ENCODE data around the gene SIX5. TPM values are rescaled to one million over a fixed set of nuclear protein-coding genes. Genes with fewer than 3 reads are reported as not detected.

Gene SIX5
- total and polyA plus RNA-seq, 9 of the 15 experiments (the other 6 are each of a cell fraction or from before 2014, with no cell fraction given): 1.4 to 17.2 (median 7.4) TPM; not detected in 2

DNA sequence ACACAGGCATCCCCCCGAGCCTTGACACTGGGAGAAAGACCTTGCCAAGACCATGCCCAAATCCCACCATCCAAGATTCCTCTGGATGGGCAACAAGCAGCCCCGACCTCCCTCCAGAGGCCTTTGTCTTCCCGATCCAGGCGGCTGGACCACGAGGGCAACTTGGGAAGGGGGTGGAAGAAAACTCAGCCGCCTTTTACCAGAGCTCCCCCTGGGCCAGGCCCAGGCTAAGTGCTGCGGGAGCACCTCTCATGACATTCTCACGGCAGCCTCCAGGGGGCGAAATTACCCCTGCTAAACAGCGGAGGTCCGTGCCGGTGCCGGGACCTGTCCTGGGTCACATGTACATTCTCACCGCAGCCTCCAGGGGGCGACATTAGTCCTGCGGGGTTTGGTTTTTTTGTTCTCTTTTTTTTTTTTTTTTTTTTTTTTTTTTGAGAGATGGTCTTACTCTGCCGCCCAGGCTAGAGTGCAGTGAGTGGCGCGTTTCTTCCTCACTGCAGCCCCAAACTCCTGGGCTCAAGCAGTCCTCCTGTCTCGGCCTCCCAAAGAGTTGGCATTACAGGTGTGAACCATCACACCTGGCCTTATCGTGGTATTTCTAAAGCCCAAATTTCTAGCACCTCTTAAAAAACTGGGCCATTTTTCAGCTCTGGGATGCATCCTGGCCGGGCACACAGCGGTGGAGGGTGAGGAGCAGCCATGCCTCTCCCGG, 48.1 kb upstream of the SIX5 start (continued):
- TF ChIP-seq, protein P1, sequence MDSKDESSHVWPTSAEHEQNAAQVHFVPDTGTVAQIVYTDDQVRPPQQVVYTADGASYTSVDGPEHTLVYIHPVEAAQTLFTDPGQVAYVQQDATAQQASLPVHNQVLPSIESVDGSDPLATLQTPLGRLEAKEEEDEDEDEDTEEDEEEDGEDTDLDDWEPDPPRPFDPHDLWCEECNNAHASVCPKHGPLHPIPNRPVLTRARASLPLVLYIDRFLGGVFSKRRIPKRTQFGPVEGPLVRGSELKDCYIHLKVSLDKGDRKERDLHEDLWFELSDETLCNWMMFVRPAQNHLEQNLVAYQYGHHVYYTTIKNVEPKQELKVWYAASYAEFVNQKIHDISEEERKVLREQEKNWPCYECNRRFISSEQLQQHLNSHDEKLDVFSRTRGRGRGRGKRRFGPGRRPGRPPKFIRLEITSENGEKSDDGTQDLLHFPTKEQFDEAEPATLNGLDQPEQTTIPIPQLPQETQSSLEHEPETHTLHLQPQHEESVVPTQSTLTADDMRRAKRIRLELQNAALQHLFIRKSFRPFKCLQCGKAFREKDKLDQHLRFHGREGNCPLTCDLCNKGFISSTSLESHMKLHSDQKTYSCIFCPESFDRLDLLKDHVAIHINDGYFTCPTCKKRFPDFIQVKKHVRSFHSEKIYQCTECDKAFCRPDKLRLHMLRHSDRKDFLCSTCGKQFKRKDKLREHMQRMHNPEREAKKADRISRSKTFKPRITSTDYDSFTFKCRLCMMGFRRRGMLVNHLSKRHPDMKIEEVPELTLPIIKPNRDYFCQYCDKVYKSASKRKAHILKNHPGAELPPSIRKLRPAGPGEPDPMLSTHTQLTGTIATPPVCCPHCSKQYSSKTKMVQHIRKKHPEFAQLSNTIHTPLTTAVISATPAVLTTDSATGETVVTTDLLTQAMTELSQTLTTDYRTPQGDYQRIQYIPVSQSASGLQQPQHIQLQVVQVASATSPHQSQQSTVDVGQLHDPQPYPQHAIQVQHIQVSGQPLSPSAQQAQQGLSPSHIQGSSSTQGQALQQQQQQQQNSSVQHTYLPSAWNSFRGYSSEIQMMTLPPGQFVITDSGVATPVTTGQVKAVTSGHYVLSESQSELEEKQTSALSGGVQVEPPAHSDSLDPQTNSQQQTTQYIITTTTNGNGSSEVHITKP (IDR thresholded peaks at IDR 0.05; ENCODE audit: partially characterized antibody): peak; percentile 87
- TF ChIP-seq HDAC6 (IDR thresholded peaks at IDR 0.05; ENCODE audit: low read depth, low read length) (no peak), RBM15 (IDR thresholded peaks at IDR 0.05; ENCODE audit: insufficient read depth, low read length) (no peak), RCOR1 (IDR thresholded peaks at IDR 0.05; ENCODE audit: borderline replicate concordance in 1 of 2, low read depth in 2 of 2, low read length in 2 of 2) (peak; percentile 20 to 87; a peak in 2 of 4 replicates), SIRT6 (IDR thresholded peaks at IDR 0.05; ENCODE audit: low read depth, low read length) (no peak), ATF7 (IDR thresholded peaks at IDR 0.05) (peak; percentile 65; the same call in 1 of the 2 replicates), CEBPG (CRISPR knock-in tag; IDR thresholded peaks at IDR 0.05) (no peak), CEBPG (tag; conservative IDR thresholded peaks at IDR 0.05 in 1 of 2, IDR thresholded peaks at IDR 0.05 in 1 of 2) (no peak), ESRRA (IDR thresholded peaks at IDR 0.05; ENCODE audit: borderline replicate concordance, low read depth) (peak; percentile 80; the same call in 1 of the 2 replicates), TAF9B (IDR thresholded peaks at IDR 0.05; ENCODE audit: partially characterized antibody) (no peak), CXXC5 (CRISPR knock-in tag; IDR thresholded peaks at IDR 0.05) (peak; percentile 47; the same call in 1 of the 2 replicates), MTA3 (IDR thresholded peaks at IDR 0.05; ENCODE audit: borderline replicate concordance) (0 out of 2 replicates have a peak, but pooled peaks have one; percentile 25), CC2D1A (IDR thresholded peaks at IDR 0.05) (peak; percentile 29; the same call in 1 of the 2 replicates), HDAC2 (IDR thresholded peaks at IDR 0.05) (0 out of 2 replicates have a peak, but pooled peaks have one; percentile 25), ZNF785 (CRISPR knock-in tag; IDR thresholded peaks at IDR 0.05) (no peak), LCOR (CRISPR knock-in tag; IDR thresholded peaks at IDR 0.05) (peak; percentile 24; the same call in 1 of the 2 replicates)
- TF ChIP-seq, protein P2, sequence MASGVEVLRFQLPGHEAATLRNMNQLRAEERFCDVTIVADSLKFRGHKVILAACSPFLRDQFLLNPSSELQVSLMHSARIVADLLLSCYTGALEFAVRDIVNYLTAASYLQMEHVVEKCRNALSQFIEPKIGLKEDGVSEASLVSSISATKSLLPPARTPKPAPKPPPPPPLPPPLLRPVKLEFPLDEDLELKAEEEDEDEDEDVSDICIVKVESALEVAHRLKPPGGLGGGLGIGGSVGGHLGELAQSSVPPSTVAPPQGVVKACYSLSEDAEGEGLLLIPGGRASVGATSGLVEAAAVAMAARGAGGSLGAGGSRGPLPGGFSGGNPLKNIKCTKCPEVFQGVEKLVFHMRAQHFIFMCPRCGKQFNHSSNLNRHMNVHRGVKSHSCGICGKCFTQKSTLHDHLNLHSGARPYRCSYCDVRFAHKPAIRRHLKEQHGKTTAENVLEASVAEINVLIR (CRISPR knock-in tag; IDR thresholded peaks at IDR 0.05): no peak
- TF ChIP-seq, protein P3, sequence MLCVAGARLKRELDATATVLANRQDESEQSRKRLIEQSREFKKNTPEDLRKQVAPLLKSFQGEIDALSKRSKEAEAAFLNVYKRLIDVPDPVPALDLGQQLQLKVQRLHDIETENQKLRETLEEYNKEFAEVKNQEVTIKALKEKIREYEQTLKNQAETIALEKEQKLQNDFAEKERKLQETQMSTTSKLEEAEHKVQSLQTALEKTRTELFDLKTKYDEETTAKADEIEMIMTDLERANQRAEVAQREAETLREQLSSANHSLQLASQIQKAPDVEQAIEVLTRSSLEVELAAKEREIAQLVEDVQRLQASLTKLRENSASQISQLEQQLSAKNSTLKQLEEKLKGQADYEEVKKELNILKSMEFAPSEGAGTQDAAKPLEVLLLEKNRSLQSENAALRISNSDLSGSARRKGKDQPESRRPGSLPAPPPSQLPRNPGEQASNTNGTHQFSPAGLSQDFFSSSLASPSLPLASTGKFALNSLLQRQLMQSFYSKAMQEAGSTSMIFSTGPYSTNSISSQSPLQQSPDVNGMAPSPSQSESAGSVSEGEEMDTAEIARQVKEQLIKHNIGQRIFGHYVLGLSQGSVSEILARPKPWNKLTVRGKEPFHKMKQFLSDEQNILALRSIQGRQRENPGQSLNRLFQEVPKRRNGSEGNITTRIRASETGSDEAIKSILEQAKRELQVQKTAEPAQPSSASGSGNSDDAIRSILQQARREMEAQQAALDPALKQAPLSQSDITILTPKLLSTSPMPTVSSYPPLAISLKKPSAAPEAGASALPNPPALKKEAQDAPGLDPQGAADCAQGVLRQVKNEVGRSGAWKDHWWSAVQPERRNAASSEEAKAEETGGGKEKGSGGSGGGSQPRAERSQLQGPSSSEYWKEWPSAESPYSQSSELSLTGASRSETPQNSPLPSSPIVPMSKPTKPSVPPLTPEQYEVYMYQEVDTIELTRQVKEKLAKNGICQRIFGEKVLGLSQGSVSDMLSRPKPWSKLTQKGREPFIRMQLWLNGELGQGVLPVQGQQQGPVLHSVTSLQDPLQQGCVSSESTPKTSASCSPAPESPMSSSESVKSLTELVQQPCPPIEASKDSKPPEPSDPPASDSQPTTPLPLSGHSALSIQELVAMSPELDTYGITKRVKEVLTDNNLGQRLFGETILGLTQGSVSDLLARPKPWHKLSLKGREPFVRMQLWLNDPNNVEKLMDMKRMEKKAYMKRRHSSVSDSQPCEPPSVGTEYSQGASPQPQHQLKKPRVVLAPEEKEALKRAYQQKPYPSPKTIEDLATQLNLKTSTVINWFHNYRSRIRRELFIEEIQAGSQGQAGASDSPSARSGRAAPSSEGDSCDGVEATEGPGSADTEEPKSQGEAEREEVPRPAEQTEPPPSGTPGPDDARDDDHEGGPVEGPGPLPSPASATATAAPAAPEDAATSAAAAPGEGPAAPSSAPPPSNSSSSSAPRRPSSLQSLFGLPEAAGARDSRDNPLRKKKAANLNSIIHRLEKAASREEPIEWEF (CRISPR knock-in tag; IDR thresholded peaks at IDR 0.05): no peak
